H1 (cell line): ENCODE results near the gene ADAMTS17. TPM values are rescaled to one million over a fixed set of nuclear protein-coding genes. Genes with fewer than 3 reads are reported as not detected.

Source experiments
- CTCF ChIA-PET: fragments of 300-600 bp; sonication (Branson Sonifier 250); formaldehyde crosslinking; loops from one replicate; lab custom pipeline; 2021; ENCODE audit not compliant: partially characterized antibody; lab: Charles Lee
- POLR2A ChIA-PET: fragments of 300-600 bp; sonication (Branson Sonifier 250); formaldehyde crosslinking; loops from one replicate; lab custom pipeline; 2021; ENCODE audit warnings: inconsistent platforms; ENCODE audit not compliant: partially characterized antibody; lab: Charles Lee
- DNase-seq, 2 experiments: peaks; one replicate each; pipeline versions ENCODE4 v3.0.0 to v3.0.0-alpha.2; 2010 to 2022; ENCODE audit warnings: low spot score in 2 of 2, low read depth in 1 of 2, mixed read lengths in 1 of 2
- FAIRE-seq: peaks from 2 replicates; lab custom pipeline; 2011; peaks lifted over from hg19 to GRCh38; lab: Jason Lieb, UNC
- H2AFZ ChIP-seq: 2 replicates; pipeline ENCODE4 v1.8.1; 2012; ENCODE audit warnings: low read length, inconsistent platforms
- H2AK5ac ChIP-seq: 2 replicates; pipeline ENCODE4 v1.6.1; 2013; ENCODE audit warnings: low read depth, low read length
- H2BK120ac ChIP-seq: replicated peaks from 2 replicates; pipeline ENCODE3; 2013; ENCODE audit warnings: low read depth, low read length, inconsistent platforms
- H2BK12ac ChIP-seq: 2 replicates; pipeline ENCODE4 v1.6.1; 2013; ENCODE audit warnings: low read depth, low read length
- H2BK15ac ChIP-seq: 2 replicates; pipeline ENCODE4 v1.6.1; 2013; ENCODE audit warnings: low read length
- H2BK20ac ChIP-seq: 2 replicates; pipeline ENCODE4 v1.6.1; 2013; ENCODE audit warnings: low read length
- H2BK5ac ChIP-seq: 2 replicates; pipeline ENCODE4 v1.6.1; 2013; ENCODE audit warnings: low read depth, low read length
- H3K14ac ChIP-seq: 2 replicates; pipeline ENCODE4 v1.6.1; 2013; ENCODE audit warnings: inconsistent platforms; ENCODE audit not compliant: insufficient read length
- H3K18ac ChIP-seq: 2 replicates; pipeline ENCODE4 v1.6.1; 2013; ENCODE audit warnings: low read length; ENCODE audit errors: extremely low read depth
- H3K23ac ChIP-seq: 2 replicates; pipeline ENCODE4 v1.6.1; 2013; ENCODE audit warnings: inconsistent platforms; ENCODE audit not compliant: insufficient read length
- H3K23me2 ChIP-seq: 2 replicates; pipeline ENCODE4 v1.6.1; 2013; ENCODE audit warnings: low read depth, low read length
- H3K27ac ChIP-seq: 2 replicates; pipeline ENCODE4 v1.6.1; 2011; ENCODE audit warnings: low read depth, low read length, inconsistent platforms
- H3K27me3 ChIP-seq, 4 experiments: replicated peaks in 1 of 4; 1 replicate in 1 of 4; 2 replicates in 3 of 4; pipeline versions ENCODE4 v1.6.1 to v1.8.1; 2011 to 2013; ENCODE audit warnings: low read length in 3 of 4, mild to moderate bottlenecking in 3 of 4, inconsistent platforms in 2 of 4, mixed read lengths in 2 of 4, moderate library complexity in 1 of 4; ENCODE audit not compliant: control insufficient read depth in 3 of 4, insufficient read depth in 3 of 4; ENCODE audit errors: extremely low read depth in 1 of 4
- H3K36me3 ChIP-seq, 4 experiments: 2 replicates each; pipeline versions ENCODE4 v1.6.1 to v1.8.1; 2011 to 2013; ENCODE audit warnings: mild to moderate bottlenecking in 4 of 4, low read length in 3 of 4, moderate library complexity in 2 of 4, control low read depth in 1 of 4, inconsistent platforms in 1 of 4; ENCODE audit not compliant: insufficient read depth in 4 of 4, control insufficient read depth in 2 of 4
- H3K4ac ChIP-seq: replicated peaks from 2 replicates; pipeline ENCODE3; 2013; ENCODE audit warnings: low read length, low read depth, mixed read lengths, inconsistent platforms; ENCODE audit not compliant: insufficient read length
- H3K4me1 ChIP-seq, 4 experiments: replicated peaks in 1 of 4; 1 replicate in 1 of 4; 2 replicates in 3 of 4; pipeline versions ENCODE4 v1.6.1 to v1.8.1; 2011 to 2013; ENCODE audit warnings: low read length in 3 of 4, inconsistent platforms in 2 of 4, mixed read lengths in 1 of 4; ENCODE audit not compliant: insufficient read depth in 4 of 4, control insufficient read depth in 3 of 4
- H3K4me2 ChIP-seq, 2 experiments: 2 replicates each; pipeline versions ENCODE4 v1.6.1 to v1.8.1; 2011 to 2013; ENCODE audit warnings: low read depth in 2 of 2, low read length in 2 of 2, control low read depth in 1 of 2, inconsistent platforms in 1 of 2, mild to moderate bottlenecking in 1 of 2; ENCODE audit not compliant: insufficient read depth in 1 of 2
- H3K4me3 ChIP-seq, 4 experiments: fragments of 200-600, 300-600 bp in 1 of 4; sonication (generic), shearing (Covaris generic), sonication (Bioruptor Twin) in 1 of 4; 2 replicates each; pipeline versions ENCODE4 v1.5.1 to v1.8.1; 2011 to 2016; ENCODE audit warnings: low read length in 4 of 4, low read depth in 3 of 4, control low read depth in 2 of 4, inconsistent platforms in 2 of 4, mild to moderate bottlenecking in 2 of 4, mixed read lengths in 1 of 4, moderate library complexity in 1 of 4; ENCODE audit not compliant: insufficient read depth in 2 of 4; ENCODE audit errors: extremely low read depth in 1 of 4
- H3K56ac ChIP-seq: replicated peaks from 2 replicates; pipeline ENCODE3; 2013; ENCODE audit warnings: low read depth, mild to moderate bottlenecking, mixed read lengths, low read length, inconsistent platforms; ENCODE audit not compliant: insufficient read length
- H3K79me1 ChIP-seq: 2 replicates; pipeline ENCODE4 v1.6.1; 2013; ENCODE audit warnings: low read depth, low read length, control low read depth
- H3K79me2 ChIP-seq, 2 experiments: 2 replicates each; pipeline versions ENCODE4 v1.6.1 to v1.8.1; 2012 to 2013; ENCODE audit warnings: low read length in 2 of 2, mild to moderate bottlenecking in 2 of 2, inconsistent platforms in 1 of 2; ENCODE audit not compliant: insufficient read depth in 2 of 2, control insufficient read depth in 1 of 2
- H3K9ac ChIP-seq, 4 experiments: replicated peaks in 1 of 4; 1 replicate in 1 of 4; 2 replicates in 3 of 4; pipeline versions ENCODE4 v1.6.1 to v1.8.1; 2011 to 2013; ENCODE audit warnings: low read depth in 3 of 4, low read length in 3 of 4, control low read depth in 2 of 4, mild to moderate bottlenecking in 2 of 4, moderate library complexity in 2 of 4, inconsistent platforms in 1 of 4; ENCODE audit errors: extremely low read depth in 1 of 4
- H3K9me3 ChIP-seq, 2 experiments: 2 replicates each; pipeline versions ENCODE4 v1.6.1 to v1.8.1; 2012 to 2013; ENCODE audit warnings: mild to moderate bottlenecking in 2 of 2, moderate library complexity in 2 of 2, control low read depth in 1 of 2, inconsistent platforms in 1 of 2, low read depth in 1 of 2, low read length in 1 of 2, mixed read lengths in 1 of 2; ENCODE audit not compliant: insufficient read depth in 2 of 2
- H4K20me1 ChIP-seq, 2 experiments: replicated peaks in 1 of 2; 2 replicates each; pipeline versions ENCODE3 to v1.8.1; 2011 to 2013; ENCODE audit warnings: inconsistent platforms in 2 of 2, low read length in 2 of 2, mild to moderate bottlenecking in 1 of 2; ENCODE audit not compliant: insufficient read depth in 2 of 2, control insufficient read depth in 1 of 2
- H4K5ac ChIP-seq: 2 replicates; pipeline ENCODE4 v1.6.1; 2013; ENCODE audit warnings: low read length, low read depth, mixed read lengths, inconsistent platforms; ENCODE audit not compliant: insufficient read length
- H4K8ac ChIP-seq: 2 replicates; pipeline ENCODE4 v1.8.0; 2013; ENCODE audit warnings: mild to moderate bottlenecking, moderate library complexity, low read length, inconsistent platforms; ENCODE audit not compliant: insufficient read depth; ENCODE audit errors: extremely low read depth
- H4K91ac ChIP-seq: replicated peaks from 2 replicates; pipeline ENCODE3; 2013; ENCODE audit warnings: low read length, mixed read lengths, inconsistent platforms; ENCODE audit not compliant: insufficient read length
- BCL11A ChIP-seq, 2 experiments: IDR thresholded peaks; one replicate each; pipeline ENCODE4 v1.6.1; 2011; ENCODE audit warnings: low read depth in 2 of 2, low read length in 2 of 2, mild to moderate bottlenecking in 2 of 2
- CEBPB ChIP-seq: IDR thresholded peaks from 2 replicates; pipeline ENCODE4 v1.6.1; 2012; ENCODE audit warnings: low read depth, low read length
- CHD2 ChIP-seq: IDR thresholded peaks from 2 replicates; pipeline ENCODE4 v1.6.1; 2012; ENCODE audit warnings: low read length, improper control_type of control experiment
- EZH2 ChIP-seq: fragments of 200-600 bp; sonication (generic); IDR thresholded peaks from 2 replicates; pipeline ENCODE4 v1.7.1; 2012; ENCODE audit warnings: low read depth, mild to moderate bottlenecking, moderate library complexity, low read length, inconsistent platforms; ENCODE audit not compliant: severe bottlenecking
- KDM4A ChIP-seq: IDR thresholded peaks from one replicate; pipeline ENCODE4 v1.7.1; 2012; ENCODE audit warnings: low read depth, mild to moderate bottlenecking, moderate library complexity, low read length, inconsistent platforms; ENCODE audit not compliant: severe bottlenecking
- POLR2A ChIP-seq, 2 experiments: IDR thresholded peaks; 1 replicate in 1 of 2; 2 replicates in 1 of 2; pipeline ENCODE4 v1.6.1; 2011; ENCODE audit warnings: low read depth in 2 of 2, low read length in 2 of 2, mild to moderate bottlenecking in 2 of 2; ENCODE audit errors: control extremely low read depth in 1 of 2
- SP4 ChIP-seq: IDR thresholded peaks from 2 replicates; pipeline ENCODE4 v1.6.1; 2012; ENCODE audit warnings: low read length, inconsistent platforms
- TAF1 ChIP-seq: IDR thresholded peaks from 2 replicates; pipeline ENCODE4 v1.6.1; 2011; ENCODE audit warnings: mild to moderate bottlenecking, low read depth, low read length
- TAF7 ChIP-seq: optimal IDR thresholded peaks from 2 replicates; pipeline ENCODE3; 2011; ENCODE audit warnings: low read depth, mild to moderate bottlenecking, inconsistent platforms, low read length, moderate library complexity, borderline replicate concordance
- TCF12 ChIP-seq: IDR thresholded peaks from 2 replicates; pipeline ENCODE4 v1.6.1; 2011; ENCODE audit warnings: low read depth, mild to moderate bottlenecking, low read length
- WGBS, 2 experiments: shearing (Covaris generic) in 1 of 2; methylation state at CpG; one replicate each; pipeline versions ENCODE4 v1.1.6 to v1.1.7; 2013 to 2015; ENCODE audit warnings: low lambda C conversion rate in 2 of 2, mixed read lengths in 2 of 2, inconsistent platforms in 1 of 2, low coverage in 1 of 2, missing lambda C conversion rate in 1 of 2; ENCODE audit not compliant: insufficient replicate concordance in 2 of 2, insufficient coverage in 1 of 2, insufficient read length in 1 of 2; ENCODE audit errors: extremely low coverage in 1 of 2, missing lambda C conversion rate in 1 of 2; 5-methylcytosine and 5-hydroxymethylcytosine counted together
- polyA plus RNA-seq, 7 experiments: library from polyadenylated mRNA; depleted of rRNA in 3 of 7; stranded (reverse) in 5 of 7; unstranded in 2 of 7; fragments of >200 nt in 5 of 7; fragments of 200-250 nt in 2 of 7; gene quantifications; 1 replicate in 5 of 7; 2 replicates in 1 of 7; 4 replicates in 1 of 7; pipeline versions ENCODE4 v1.2.1 to v1.2.3, GENCODE V29; 2011 to 2013; ENCODE audit warnings: missing spikeins in 2 of 7, mixed read lengths in 2 of 7
- total RNA-seq: library from RNA; stranded (reverse); fragmentation: NEBNext Ultra II Directional; extraction: Animal tissue kit (Norgen Biotek cat#: 25700); gene quantifications from 2 replicates; pipeline ENCODE4 v1.2.1, GENCODE V29; 2021

Gene ADAMTS17
- total and polyA plus RNA-seq, 2 of the 8 experiments (the other 6 are each of a cell fraction or from before 2014, with no cell fraction given): 0.51 to 1.7 TPM

DNA sequence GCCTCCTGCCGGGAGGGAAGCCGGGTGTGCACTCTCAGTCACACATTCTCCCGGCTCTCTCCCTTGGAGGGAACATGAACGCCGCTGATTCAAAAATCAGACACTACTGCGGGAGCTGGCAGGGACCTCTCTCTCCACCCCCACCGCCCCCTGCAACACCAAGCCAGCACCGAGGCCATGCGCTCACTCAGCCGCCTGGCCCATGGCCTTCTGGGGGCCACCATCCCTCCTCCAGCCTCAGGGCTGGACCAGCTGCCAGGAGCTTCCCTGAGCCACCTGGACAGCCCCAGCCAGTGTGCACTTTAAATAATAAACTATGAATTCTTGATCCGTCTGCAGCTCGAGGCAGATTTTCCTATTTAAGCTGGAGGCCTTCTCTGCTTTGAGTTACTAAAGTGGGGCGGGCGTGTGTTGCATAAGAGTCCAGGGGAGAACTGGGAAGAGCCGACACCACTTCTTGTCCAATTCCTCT lies 30.6 kb downstream of the ADAMTS17 start:
- Histone ChIP-seq H2BK20ac (no peak overlapping the region), H3K27ac (no peak overlapping the region), H2BK5ac (no peak overlapping the region), H3K4me3 (no peak overlapping the region), H3K36me3 (no peaks in the 10 kb centered on the region), H3K4ac (no peak overlapping the region), H4K8ac (no peak overlapping the region), H2AK5ac (no peak overlapping the region), H3K23ac (no peak overlapping the region), H2BK12ac (no peak overlapping the region), H2AFZ (no peak overlapping the region), H3K9me3 (no peaks in the 10 kb centered on the region; a peak in 1 of 4 replicates), H3K79me1 (no peaks in the 10 kb centered on the region), H3K79me2 (no peaks in the 10 kb centered on the region), H3K56ac (no peak overlapping the region), H4K20me1 (no peaks in the 10 kb centered on the region), H3K27me3 (no peaks in the 10 kb centered on the region), H2BK120ac (no peak overlapping the region), H3K4me2 (no peak overlapping the region), H3K18ac (no peak overlapping the region), H4K91ac (no peak overlapping the region), H4K5ac (no peak overlapping the region), H3K14ac (no peak overlapping the region), H2BK15ac (no peak overlapping the region), H3K23me2 (no peaks in the 10 kb centered on the region), H3K4me1 (no peaks in the 10 kb centered on the region), H3K9ac (no peak overlapping the region)
- POLR2A ChIA-PET: no interaction called here
- TF ChIP-seq BCL11A (IDR thresholded peaks at IDR 0.05; ENCODE audit: low read depth in 2 of 2, low read length in 2 of 2) (no peak), SP4 (no peak), CEBPB (no peak), TCF12 (no peak), TAF1 (no peak), EZH2 (no peak), TAF7 (no peak), KDM4A (no peak), POLR2A (IDR thresholded peaks at IDR 0.05; ENCODE audit: control extremely low read depth in 1 of 2, low read depth in 2 of 2, low read length in 2 of 2) (no peak), CHD2 (no peak)
- FAIRE-seq: no peak
- no peak for DNase-seq
- 87% methylated on average over 12 of the region's 15 CpGs; no CpG with 5 or more reads in 1 of the 2 experiments for WGBS, 2 experiments
- CTCF ChIA-PET: interaction anchor here (0.7 to 1.4 kb wide), 3 partner anchors 27 to 72 kb away, joined by 3 to 4 read pairs (median 3); no protein-coding TSS in a partner anchor
